ENCODE results near the gene ARPIN.
A peak's percentile ranks its signal among the peaks of the same experiment; 100 is the strongest.
"Not testable (repeated sequence)": the region's sequence is repeated elsewhere in the genome, so short reads cannot be mapped to it uniquely, and the experiment has no call there.

Gene ARPIN

DNA sequence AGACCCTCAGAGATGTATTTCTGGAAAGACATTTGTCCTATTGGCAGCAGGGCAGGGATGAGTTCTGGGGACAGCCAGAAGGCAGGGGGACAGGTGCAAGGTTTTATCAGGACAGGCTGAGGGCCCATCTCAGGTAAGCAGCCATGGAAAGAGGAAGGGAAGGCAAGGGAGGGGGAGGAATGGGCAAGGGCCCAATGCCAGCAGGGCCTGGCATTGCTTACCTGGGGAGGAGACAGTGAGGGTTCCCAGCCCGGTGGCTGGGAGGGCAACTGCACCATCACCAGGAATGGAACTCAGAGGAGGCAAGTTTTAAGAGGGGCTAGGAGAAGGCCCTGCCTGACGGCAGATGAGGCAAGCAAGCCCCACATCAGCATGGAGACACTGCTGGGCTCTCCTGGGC is 3.1 kb downstream of the ARPIN start:
- no peak for DNase-seq

DNA sequence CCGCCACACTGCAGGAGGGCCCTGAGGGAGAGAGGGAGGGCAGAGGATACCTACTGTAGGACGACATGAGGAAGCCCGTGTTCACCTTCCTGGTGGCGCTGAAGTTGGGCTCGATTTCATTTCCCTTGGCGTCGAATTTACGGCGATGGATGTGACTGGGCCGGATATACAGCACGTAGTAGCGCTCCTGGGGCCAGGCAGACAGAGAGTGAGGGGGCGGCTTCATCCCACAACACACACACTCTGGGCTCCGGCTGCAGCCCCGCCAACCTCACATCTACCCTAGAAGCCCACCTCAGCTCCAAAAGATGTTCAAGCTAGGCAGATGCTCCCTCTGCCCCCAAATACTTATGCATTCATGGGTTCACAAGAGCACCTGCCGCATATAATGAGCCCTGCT is 4.5 kb downstream of the ARPIN start:
- peak in 1 of 3 experiments; percentile 6 for DNase-seq

DNA sequence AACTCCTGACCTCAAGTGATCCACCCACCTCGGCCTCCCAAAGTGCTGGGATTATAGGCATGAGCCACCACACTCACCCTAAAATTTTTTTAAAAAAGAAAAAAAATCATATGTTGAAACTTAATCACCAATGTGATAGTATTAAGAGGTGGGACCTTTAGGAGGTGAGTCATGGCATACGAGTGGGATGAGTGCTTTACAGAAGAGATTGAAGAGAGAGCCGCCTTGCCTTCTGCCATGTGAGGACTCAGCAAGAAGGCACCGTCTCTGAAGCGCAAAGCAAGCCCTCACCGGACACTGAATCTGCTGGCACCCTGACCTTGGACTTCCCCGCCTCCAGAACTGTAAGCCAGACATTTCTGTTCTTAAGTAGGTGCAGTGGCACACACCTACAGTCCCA is 5.5 kb downstream of the ARPIN start:
- no peak for DNase-seq

DNA sequence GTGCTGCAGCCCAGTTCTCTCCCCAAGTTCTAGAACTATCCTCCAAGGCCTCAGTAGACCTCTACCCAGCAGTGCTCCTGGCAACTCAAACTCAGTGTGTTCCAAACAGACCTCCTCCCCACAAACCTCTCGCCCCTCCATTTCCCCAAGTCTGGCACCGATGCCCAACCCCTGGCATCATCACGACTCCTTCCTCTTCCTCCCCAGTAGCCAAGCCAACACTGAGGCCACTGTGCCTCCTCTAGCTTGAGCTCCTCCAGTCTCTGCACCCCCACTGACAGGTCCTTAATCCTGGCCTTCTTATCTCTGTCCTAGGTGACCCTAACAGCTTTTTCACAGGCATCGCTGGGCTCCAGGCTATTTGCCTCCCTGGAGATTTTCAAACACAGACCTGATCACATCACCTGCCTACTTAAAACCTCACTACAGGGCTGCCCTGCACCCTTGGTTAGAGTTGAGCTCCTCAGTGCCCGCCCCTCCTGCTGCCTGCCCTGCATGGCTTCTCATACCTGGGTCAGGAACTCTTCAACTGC is 6.8 kb downstream of the ARPIN start:
- no peak for DNase-seq

DNA sequence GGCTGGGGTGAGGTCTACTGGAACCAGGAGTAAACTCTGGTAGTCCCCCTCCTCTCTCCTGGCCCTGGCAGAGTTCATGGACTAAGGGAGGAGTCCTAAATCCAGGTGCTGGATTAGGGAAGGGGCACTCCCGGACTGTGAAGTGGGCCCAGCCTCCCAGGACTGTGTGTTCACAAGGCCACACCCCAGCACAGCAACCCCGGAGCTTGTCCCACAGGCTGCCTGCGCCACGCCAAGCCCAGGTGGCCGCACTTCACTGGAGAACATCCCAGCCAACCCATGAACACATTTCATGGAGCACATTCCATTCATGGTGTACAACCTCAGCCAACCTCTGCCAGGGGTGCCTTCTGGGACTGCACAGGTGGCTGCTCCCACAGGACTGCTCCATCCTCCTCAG is 8.2 kb downstream of the ARPIN start:
- DNase-seq: no peak

DNA sequence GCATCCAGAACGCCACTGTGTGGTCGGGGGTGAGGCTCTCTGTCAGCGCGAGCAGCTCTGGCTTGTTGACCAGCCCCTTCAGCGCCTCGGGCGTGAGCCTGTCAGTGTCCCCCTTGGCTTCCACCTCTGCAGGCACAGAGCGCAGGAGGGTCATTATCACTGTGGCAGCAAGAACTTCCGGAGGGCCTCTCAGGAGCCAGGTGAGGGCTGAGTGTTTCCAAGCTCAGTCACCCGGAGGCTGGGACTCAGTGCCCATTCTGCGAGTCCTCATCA is 9.0 kb downstream of the ARPIN start:
- DNase-seq: no peak

DNA sequence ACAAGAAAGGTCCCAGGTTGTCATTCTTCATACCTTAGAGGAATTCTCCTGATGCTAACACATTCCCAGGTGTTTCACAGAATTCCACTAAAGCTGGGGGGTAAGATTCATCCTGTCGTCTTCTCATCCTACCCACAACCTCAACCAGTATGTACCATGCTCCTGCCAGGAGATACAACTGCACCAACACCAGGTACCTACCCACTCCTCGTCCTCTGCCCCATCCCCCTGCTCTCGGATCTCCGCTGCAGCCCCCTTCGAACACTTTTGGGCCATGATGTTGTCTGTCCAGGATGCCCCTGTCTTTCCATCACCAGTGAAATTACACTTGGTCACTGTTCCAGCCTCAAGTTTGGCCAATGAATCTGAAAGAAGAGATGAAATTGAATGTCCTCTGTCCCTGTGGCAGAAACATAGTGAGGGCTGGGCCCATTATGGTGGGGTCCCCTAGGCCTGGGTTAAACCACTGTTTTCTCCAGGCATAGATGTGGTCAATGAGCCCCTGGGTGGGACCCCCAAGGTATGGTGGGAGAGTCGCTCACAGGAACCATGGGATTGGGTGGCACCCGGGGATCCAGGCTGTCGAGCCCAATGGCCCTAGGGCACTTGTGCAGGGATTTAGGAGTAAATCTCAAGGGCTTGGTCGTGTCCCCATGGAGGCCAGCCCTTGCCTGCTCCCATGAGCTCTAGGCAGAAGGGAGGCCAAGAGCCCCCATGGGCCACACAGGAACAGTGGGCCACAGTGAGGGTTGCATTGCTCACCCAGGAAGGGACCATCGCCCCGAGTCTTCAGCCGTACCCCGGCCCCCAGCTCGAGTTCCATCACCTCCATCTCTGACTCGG is 9.5 kb downstream of the ARPIN start:
- DNase-seq: no peak

DNA sequence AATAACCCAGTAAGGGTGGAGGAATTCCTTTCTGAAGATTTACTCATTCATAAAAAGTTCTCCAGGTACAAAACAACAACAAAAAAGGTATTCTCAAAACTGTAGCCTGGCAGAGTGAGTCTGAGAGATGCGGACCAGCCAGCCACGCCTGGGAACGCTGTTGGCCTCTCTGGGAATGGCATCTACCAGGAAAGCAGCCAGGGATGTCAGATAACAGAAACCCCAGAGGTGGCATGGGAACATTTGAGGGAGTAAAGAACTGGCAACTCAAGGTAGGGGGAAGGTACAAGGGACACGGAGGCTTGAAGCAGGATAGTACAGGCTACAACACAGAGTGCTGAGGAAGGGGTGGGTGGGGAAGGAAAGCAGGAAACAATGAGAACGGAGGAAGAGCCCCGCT is 11.9 kb downstream of the ARPIN start:
- DNase-seq: no peak

DNA sequence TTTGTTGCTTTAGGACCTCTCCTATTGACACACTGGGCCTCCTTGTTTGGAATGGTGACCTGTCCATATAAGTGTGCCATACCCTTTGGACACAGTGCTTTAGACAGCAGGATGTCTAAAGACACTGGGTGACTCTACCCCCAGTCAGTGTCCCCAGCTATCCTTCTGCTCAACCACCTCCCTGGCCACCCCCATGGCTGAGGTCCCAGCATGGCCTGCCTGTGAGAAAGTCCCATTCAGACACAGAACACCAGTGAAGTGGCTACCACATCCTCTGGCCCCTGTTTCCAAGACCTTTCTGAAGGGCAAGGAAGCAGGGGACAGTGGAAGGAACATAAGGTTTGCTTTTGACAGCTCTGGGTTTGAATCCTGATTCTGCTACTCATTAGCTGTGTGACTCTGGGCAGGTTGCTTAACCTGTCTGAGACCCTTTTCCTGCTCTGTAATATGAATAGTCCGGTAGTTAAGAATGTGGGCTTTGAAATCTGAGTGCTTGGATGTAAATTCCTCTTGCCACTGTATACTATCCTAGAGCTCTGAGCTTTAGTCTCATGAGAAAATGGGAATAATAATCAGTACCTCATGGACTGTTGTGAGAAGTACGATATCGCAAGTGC is 12.7 kb downstream of the ARPIN start:
- DNase-seq: no peak

DNA sequence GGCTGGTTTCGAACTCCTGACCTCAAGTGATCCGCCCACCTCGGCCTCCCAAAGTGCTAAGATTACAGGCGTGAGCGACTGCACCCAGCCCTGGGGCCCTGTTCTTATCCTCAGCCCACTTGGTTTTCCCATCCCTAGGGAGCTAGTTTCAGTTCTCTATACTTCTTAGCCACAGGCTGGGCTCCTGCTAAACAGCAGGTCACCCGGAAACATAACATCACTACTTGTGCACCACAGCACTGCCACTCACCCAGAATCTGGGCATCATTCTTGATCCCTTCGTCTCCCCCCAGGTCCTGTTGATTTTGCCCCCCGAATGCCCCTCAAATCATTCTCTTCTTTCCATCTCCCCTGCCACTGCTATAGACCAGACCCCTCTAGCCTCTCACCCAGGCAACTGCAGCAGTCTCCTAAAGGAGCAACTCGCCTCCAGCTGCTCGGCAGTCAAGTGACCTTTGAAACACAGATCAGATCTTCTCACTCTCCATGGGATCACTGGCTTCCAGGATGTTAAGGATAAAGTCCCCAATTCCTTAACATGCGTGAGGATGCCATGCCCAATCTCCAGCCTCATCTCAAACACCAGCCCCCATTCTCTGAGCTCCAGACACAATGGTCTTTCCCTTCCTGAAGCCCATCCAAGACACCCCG is 13.3 kb downstream of the ARPIN start:
- no peak for DNase-seq

DNA sequence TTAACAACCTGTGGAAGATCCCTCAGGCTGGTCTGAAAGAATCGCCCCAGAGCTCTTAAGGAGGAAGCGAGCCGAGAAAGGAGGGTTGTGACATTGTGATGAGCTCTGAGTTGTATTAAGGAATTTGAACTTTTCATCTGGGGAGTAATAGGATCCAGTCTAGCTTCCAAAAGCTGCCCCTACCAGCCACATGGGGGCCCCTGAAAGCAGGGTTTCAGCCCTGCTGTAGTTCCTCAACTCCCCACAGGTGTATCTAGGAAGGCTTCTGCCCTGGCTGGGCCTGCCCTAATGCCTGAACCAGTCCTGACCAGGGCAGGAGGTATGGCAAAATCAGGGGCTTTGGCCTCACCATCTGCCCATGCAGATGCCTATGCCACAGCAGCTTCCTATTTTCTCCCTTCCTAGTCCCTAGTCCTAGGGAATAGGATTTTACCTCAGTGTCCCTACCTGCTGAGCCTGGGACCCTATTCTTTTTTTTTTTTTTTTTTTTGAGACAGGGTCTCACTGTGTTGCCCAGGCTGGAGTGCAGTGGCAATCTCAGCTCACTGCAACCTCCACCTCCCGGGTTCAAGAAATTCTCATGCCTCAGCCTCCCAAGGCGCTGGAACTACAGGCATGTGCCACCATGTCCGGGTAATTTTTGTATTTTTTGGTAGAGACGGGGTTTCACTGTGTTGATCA is 14.0 kb downstream of the ARPIN start:
- peak in 2 of 3 experiments; percentile 22 to 64 for DNase-seq

DNA sequence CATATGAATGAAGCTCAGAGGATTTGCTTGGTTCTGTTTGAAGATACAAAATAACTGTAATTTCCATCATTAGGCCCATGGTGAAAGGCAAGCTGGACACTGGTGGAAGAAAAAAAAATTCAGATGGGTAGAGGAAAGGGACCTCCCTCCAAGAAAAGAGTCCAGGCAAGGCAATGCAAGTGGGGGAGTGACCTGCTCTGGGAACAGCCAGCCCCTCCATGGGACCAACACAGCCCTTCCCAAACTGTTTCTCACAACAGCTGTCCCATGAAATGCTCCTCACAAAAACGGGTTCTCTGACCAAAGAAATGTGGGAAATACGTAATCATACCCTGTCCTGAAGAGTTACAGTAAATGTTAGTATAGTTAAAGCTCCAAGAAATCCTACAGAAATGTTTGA is 14.6 kb downstream of the ARPIN start:
- DNase-seq: no peak

DNA sequence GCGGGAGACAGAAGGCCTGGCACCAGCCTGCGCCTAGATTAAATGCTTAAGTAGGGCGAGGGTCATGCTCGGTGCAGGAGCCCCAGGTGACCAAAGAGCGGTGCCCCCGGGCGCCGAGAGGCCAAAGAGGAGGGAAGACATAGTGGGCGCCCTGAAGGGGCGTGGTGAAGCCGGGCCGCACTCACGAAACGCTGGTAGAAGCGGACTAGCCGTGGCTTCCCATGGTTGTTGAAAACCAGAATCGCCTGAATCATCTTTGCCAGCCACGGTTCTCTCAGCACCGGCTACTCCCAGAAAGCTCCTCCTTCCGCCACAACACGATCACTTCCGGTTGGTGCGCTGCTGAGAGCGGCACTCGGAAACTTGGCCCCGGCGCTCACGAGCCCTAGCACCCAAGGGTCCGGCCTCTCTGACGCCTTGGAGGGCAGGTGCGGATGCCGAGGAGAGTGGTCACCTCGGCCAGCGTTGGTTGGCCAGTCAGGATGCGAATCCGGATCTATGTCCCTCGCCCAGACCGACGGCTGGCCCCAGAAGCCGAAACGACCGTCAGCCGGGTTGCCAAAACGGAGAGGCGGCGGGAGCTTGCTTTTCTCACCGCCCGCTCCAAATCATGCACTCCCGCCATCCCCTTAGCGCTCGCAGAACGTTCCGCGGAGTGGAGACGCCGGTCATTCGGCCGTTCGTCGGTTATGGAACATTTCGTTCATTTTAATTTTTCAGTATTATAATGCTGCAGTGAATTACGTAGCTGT is 18.9 kb downstream of the ARPIN start, which contains the start of gene AP3S2:
Gene AP3S2, minus strand, starts transcription at position 299 of the 752 bp plus-strand sequence. Its CDS starts 45 bp downstream, at position 254.
- DNase-seq: peak; percentile 94 to 98 (median 97)

DNA sequence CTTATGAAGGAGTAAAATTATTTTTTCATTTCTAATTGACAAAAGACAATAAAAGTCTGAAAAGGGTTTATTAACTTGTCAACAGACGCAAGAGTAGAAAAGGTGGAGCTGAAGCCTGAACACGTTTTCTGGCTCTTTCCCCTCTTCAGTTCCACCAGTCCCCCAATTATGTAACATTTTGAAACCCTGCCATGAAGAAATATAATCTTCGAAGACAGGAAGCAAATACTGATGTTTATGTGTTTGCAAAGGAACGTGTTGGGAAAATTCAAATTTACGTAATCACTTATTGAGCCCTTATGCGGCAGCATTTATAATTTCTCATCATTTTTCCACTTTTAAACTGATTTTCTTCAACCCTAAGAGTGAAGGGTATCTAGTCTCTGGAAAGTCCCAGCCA is 19.7 kb downstream of the ARPIN start:
- no peak for DNase-seq

DNA sequence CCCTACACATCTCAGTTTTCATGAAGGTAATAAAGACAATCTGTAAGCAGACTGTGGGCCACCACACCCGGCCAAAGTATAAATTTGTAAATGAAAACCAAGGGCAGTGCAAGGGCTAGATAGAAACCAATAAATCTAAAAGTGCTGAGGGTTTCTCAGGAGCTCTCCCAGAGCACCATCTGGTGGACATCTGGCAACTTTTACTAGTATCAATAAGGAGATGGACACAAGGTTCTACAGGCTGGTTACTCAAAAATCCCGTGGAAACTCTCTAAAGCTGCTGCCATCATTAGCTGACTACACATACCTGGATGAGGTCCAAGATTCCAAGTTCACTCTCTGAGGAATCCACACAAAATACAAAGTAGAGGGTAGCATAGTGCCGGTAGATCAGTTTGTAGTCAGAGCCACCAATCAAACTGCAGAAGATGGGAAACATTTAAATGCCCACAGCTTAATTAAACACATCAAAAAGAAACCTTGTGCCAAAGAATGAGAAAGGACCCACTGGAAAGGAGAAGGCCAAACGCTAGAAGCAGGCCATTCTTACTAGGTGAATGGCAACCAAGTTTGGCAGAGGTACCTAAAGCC is 24.4 kb downstream of the ARPIN start:
- peak in 2 of 3 experiments; percentile 4 to 26 for DNase-seq

DNA sequence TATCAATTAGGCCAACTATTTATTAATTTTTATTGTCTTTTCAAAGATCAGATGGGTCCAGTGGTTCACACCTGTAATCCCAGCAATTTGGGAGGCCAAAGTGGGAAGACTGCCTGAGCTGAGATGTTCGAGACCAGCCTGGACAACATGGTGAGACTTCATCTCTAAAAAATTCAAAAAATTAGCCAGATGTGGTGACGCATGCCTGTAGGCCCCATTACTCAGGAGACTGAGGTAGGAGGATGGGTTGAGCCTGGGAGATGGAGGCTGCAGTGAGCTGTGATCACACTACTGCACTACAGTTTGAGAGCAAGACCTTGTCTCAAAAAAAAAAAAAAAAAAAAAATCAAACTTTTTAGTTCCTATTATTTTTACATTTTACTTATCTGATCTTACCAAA is 27.1 kb downstream of the ARPIN start:
- DNase-seq: no peak

DNA sequence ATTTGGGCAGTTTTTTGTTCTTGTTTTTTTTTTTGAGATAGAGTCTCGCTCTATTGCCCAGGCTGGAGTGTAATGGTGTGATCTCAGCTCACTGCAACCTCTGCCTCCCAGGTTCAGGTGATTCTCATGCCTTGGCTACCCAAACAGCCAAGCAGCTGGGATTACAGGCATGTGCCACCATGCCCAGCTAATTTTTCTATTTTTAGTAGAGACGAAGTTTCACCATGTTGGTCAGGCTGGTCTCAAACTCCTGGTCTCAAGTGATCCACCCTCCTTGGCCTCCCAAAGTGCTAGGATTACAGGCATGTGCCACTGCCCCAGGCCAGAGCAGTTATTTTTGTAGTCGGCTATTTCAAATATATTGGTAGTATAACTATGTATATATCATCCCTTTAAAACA is 27.6 kb downstream of the ARPIN start:
- DNase-seq: not testable (repeated sequence)

DNA sequence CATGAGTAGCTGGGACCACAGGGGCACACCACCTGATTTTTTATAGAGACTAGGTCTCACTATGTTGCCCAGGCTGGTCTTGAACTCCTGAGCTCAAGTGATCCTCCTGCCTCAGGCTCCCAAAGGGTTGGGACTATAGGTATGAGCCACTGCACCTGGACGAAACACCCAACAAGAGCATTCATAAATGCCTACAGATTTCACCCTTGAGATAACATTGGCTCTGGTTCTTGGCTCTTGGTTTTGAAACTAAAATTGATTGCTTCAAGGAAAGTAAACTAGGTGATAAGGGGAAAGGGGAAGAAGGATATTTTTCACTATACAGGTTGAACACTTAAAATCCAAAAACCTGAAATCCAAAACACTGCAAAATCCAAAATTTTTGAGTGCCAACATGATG is 29.2 kb downstream of the ARPIN start:
- no peak for DNase-seq

DNA sequence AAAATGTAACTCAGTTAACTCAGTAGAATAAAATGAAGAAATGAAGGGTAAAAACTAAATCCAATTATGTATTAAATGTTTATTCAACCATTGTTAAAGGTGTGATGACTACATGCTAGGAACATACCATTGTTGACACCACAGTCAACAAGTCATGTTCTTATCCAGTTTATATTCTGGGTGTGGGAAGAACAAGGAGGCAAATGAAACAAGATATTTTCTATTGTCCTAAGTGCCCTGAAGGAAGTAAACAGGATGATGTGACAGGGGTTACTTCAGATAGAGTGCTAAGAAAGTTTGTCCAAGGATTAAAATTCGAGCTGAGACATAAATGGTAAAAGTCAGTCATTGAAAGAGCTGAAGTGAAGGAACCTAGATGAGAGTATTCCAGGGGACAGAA is 32.0 kb downstream of the ARPIN start:
- no peak for DNase-seq

DNA sequence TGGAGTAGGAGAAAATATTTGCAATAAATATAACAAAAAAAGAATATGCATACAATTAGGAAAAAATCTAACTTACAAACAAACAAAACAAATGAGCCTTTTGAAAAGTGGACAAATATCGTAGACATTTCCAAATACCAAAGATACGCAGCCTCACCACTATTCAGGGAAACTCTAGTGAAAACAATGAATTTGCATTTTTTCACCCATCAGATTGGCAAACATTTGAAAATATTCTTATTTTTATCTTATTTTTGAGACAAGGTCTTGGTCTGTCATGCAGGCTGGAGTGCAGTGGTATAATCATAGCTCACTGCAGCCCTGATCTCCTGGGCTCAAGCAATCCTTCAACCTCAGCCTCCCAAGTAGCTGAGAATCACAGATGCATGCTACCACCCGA is 34.4 kb downstream of the ARPIN start:
- no peak for DNase-seq

DNA sequence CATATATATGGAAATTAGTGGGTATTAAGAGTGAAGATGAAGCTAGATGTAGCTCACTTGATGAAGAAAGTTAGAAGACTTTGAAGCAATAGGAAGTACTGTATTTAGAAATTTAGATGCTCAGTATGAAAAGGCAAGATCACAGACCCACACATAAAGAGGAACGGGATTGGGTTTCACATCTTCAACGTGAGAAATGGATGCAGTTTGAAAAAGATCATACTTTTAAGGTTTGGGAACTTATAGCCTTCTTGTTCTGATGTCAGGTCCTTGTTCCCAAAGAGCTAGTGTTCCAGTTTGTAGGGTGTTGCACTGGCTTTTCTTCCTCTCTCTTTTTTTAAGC is 35.7 kb downstream of the ARPIN start:
- DNase-seq: no peak

DNA sequence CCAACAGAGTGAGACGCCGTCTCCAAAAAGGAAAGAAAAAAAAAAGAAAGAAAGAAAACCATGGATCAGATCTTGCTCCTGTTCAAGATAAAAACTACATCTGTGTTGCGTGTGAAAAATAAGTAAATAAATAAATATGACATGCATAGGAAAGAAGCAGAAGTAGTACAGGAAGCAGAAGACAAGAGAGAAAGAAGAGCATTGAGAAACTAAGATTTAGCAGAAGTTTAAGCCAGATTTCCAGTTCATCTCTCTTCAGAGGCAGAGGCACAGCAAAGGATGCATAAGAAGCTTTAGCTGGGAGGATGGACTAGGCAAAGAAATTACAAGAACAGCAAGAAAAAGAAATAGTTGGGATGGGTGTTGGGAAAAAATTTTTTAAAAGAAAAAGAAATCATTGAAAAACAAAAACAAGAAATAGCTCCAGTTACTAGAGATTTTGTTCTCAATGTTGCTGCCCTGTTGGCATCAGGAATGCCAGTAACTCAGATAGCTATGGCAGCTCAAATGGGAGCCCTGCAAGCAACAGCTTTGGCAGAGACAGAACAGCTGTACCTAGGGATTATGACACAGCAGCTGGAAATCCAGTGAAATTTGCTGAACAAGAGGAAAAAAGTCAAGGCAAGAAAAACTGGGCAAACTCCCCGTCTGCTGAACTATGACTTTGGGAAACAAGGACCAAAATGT is 36.2 kb downstream of the ARPIN start:
- DNase-seq: no peak

Data from NCI-H1417 (cell line).